SU-DHL-6 (cell line): ENCODE results near the gene UBE2Z.

Experiments used
- H2AFZ ChIP-seq: fragments of 200-600 bp; sonication (generic); 2 replicates; pipeline ENCODE4 v1.6.1; 2014; ENCODE audit warnings: low read depth, mild to moderate bottlenecking, moderate library complexity, mixed read lengths, antibody characterized with exemption, low read length; ENCODE audit not compliant: severe bottlenecking
- H3F3A ChIP-seq: fragments of 200-600 bp; shearing (Covaris generic); 2 replicates; pipeline ENCODE4 v1.6.0; 2016; ENCODE audit warnings: antibody characterized with exemption, mild to moderate bottlenecking; ENCODE audit not compliant: insufficient read depth
- H3K27ac ChIP-seq: fragments of 200-600 bp; sonication (generic); 2 replicates; pipeline ENCODE4 v1.5.1; 2016; ENCODE audit warnings: low read depth, mild to moderate bottlenecking, low read length, moderate library complexity, mixed read lengths
- H3K27me3 ChIP-seq: fragments of 200-600 bp; sonication (generic), shearing (Covaris generic); 2 replicates; pipeline ENCODE4 v1.6.0; 2014; ENCODE audit warnings: mild to moderate bottlenecking, low read length
- H3K36me3 ChIP-seq: fragments of 200-600 bp; sonication (generic); 2 replicates; pipeline ENCODE4 v1.6.1; 2014; ENCODE audit warnings: mild to moderate bottlenecking, low read length, mixed read lengths
- H3K4me2 ChIP-seq: fragments of 300-600, 200-600 bp; shearing (Covaris generic), sonication (generic); 2 replicates; pipeline ENCODE4 v1.6.0; 2014; ENCODE audit warnings: low read length, low read depth, mild to moderate bottlenecking; ENCODE audit not compliant: poor library complexity, severe bottlenecking
- H3K4me3 ChIP-seq: fragments of 200-600 bp; sonication (generic); 2 replicates; pipeline ENCODE4 v1.5.1; 2014; ENCODE audit warnings: antibody characterized with exemption, low read length, mild to moderate bottlenecking, mixed read lengths; ENCODE audit not compliant: insufficient read depth, poor library complexity, severe bottlenecking
- H3K79me2 ChIP-seq: fragments of 200-600 bp; sonication (generic); 2 replicates; pipeline ENCODE4 v1.6.1; 2014; ENCODE audit warnings: mild to moderate bottlenecking, low read length, moderate library complexity; ENCODE audit not compliant: insufficient read depth
- H3K9ac ChIP-seq: fragments of 200-600 bp; sonication (generic); 2 replicates; pipeline ENCODE4 v1.7.0; 2014; ENCODE audit warnings: mild to moderate bottlenecking, low read length
- H3K9me2 ChIP-seq: fragments of 200-600 bp; sonication (generic); replicated peaks from 2 replicates; pipeline ENCODE4 v1.6.1; 2014; ENCODE audit warnings: low read length; ENCODE audit not compliant: insufficient read depth
- H3K9me3 ChIP-seq: fragments of 200-600 bp; sonication (generic); 2 replicates; pipeline ENCODE4 v1.6.1; 2014; ENCODE audit warnings: low read length, mixed read lengths; ENCODE audit not compliant: insufficient read depth
- H4K20me1 ChIP-seq: fragments of 200-600 bp; sonication (generic); 2 replicates; pipeline ENCODE4 v1.6.1; 2014; ENCODE audit warnings: low read depth, mild to moderate bottlenecking, antibody characterized with exemption, low read length, moderate library complexity, mixed read lengths
- EZH2phosphoT487 ChIP-seq: fragments of 200-600 bp; sonication (generic), shearing (Covaris generic); conservative IDR thresholded peaks from 2 replicates; pipeline ENCODE4 v1.6.1; 2018; ENCODE audit warnings: mild to moderate bottlenecking, antibody characterized with exemption, low read length, moderate library complexity, mixed read lengths
- TF ChIP-seq, protein P1 (sequence below): fragments of 200-600 bp; sonication (generic); IDR thresholded peaks from one replicate; pipeline ENCODE4 v1.5.1; 2017; ENCODE audit warnings: antibody characterized with exemption, mild to moderate bottlenecking, low read length, moderate library complexity; ENCODE audit not compliant: insufficient read depth, poor library complexity, severe bottlenecking

UBE2Z gene

DNA sequence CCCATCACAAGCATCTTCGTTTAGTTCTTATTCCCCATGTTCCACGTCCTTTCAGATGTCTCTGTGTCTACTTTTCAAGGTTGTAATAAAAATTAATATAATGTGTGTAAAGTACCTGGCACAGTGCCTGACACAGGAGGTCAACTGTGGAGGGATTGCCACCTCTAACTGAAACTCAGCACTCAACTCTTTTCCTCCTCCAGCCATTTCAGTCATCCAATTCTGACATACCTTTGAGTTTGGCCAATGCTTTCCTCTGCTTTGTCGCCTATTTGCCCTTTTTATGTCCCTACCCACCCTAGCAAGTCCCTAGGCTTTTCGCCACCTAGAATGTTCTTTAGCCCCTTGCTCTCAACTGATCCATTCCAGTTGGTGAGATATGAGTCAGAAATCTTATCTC is 1.6 kb downstream of the UBE2Z start:
- TF ChIP-seq, protein P1, sequence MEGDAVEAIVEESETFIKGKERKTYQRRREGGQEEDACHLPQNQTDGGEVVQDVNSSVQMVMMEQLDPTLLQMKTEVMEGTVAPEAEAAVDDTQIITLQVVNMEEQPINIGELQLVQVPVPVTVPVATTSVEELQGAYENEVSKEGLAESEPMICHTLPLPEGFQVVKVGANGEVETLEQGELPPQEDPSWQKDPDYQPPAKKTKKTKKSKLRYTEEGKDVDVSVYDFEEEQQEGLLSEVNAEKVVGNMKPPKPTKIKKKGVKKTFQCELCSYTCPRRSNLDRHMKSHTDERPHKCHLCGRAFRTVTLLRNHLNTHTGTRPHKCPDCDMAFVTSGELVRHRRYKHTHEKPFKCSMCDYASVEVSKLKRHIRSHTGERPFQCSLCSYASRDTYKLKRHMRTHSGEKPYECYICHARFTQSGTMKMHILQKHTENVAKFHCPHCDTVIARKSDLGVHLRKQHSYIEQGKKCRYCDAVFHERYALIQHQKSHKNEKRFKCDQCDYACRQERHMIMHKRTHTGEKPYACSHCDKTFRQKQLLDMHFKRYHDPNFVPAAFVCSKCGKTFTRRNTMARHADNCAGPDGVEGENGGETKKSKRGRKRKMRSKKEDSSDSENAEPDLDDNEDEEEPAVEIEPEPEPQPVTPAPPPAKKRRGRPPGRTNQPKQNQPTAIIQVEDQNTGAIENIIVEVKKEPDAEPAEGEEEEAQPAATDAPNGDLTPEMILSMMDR: no peak
- TF ChIP-seq EZH2phosphoT487: no peak
- Histone ChIP-seq H3K4me3 (no peak overlapping the region), H3K9ac (peak overlapping the region; percentile 88), H3F3A (0 out of 2 replicates have a peak, but pooled peaks cover 6% of the 10 kb centered on the region), H3K79me2 (peaks cover 57% of the 10 kb centered on the region), H3K9me3 (no peaks in the 10 kb centered on the region), H3K9me2 (no peaks in the 10 kb centered on the region), H3K27ac (no peak overlapping the region), H4K20me1 (peaks cover 17% of the 10 kb centered on the region; the same call in 1 of the 2 replicates), H3K4me2 (peak overlapping the region; percentile 79), H3K36me3 (peaks cover 4% of the 10 kb centered on the region; the same call in 1 of the 2 replicates), H3K27me3 (no peaks in the 10 kb centered on the region), H2AFZ (no peak overlapping the region)

DNA sequence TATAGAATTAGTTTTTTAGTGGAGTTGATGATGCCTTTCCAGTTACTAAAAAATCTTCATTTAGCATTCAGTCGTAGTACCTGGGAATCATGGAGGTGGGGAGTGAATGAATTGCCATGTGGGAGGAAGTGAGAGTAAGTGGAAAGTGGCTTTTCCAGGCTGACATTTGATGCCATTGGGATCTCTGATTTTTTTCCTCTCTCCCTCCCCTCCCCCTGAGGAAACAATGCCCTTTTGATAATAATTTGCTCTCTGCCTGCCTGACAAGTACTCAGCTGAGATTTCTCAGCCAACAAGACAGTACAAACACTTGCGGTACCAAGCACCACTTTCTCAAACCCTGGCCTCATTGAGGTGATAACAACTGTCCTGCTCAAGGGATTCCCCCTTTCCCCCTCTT is 2.2 kb downstream of the UBE2Z start:
- peak overlapping the region; percentile 88; the same call in 1 of the 2 replicates for H3K9ac ChIP-seq
- 0 out of 2 replicates have a peak, but pooled peaks cover 6% of the 10 kb centered on the region for H3F3A ChIP-seq
- H3K9me3 ChIP-seq: no peaks in the 10 kb centered on the region
- no peaks in the 10 kb centered on the region for H3K9me2 ChIP-seq
- H3K4me3 ChIP-seq: no peak overlapping the region
- H4K20me1 ChIP-seq: peaks cover 17% of the 10 kb centered on the region; the same call in 1 of the 2 replicates
- peaks cover 4% of the 10 kb centered on the region; the same call in 1 of the 2 replicates for H3K36me3 ChIP-seq
- TF ChIP-seq, protein P1: no peak
- no peak for TF ChIP-seq EZH2phosphoT487
- H2AFZ ChIP-seq: no peak overlapping the region
- peak overlapping the region; percentile 79 for H3K4me2 ChIP-seq
- H3K27me3 ChIP-seq: no peaks in the 10 kb centered on the region
- no peak overlapping the region for H3K27ac ChIP-seq
- peaks cover 61% of the 10 kb centered on the region for H3K79me2 ChIP-seq

DNA sequence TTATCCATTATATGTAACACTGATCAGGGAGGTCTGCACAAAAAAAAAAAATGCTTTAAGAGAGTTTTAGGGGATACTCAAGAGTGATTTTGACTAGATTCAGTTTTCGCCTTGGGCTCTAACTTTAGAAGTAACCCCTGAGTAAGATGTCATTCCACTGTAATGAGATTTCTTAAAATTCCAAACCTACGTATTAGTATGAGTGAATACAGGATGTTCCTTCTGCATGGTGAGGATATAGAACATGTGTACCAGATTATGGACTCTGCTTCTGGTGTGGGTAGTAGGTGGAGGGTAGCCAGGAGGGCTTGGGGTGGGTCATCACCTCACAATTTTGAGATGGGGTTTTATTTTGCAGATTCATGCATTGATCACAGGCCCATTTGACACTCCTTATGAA is 4.3 kb downstream of the UBE2Z start:
- H3K27me3 ChIP-seq: no peaks in the 10 kb centered on the region
- 0 out of 2 replicates have a peak, but pooled peaks cover 6% of the 10 kb centered on the region for H3F3A ChIP-seq
- peaks cover 17% of the 10 kb centered on the region; the same call in 1 of the 2 replicates for H4K20me1 ChIP-seq
- no peak overlapping the region for H3K4me2 ChIP-seq
- no peak overlapping the region for H3K9ac ChIP-seq
- H3K9me3 ChIP-seq: no peaks in the 10 kb centered on the region
- H3K4me3 ChIP-seq: no peak overlapping the region
- no peak overlapping the region for H3K27ac ChIP-seq
- no peaks in the 10 kb centered on the region for H3K9me2 ChIP-seq
- TF ChIP-seq, protein P1: no peak
- TF ChIP-seq EZH2phosphoT487: no peak
- H2AFZ ChIP-seq: no peak overlapping the region
- peaks cover 61% of the 10 kb centered on the region for H3K79me2 ChIP-seq
- peaks cover 6% of the 10 kb centered on the region; the same call in 1 of the 2 replicates for H3K36me3 ChIP-seq
